ENCODE data around the gene TBC1D1. TPM values are rescaled to one million over a fixed set of nuclear protein-coding genes. Genes with fewer than 3 reads are reported as not detected.

The TBC1D1 gene
- polyA plus RNA-seq, 1 experiment = 50.7 TPM

GRCh38 chr4:38188631-38189101, 297.8 kb downstream of the TBC1D1 start:
- H3K9me3 ChIP-seq (ENCODE audit: control insufficient read depth, insufficient read depth, low read length) = no peaks in the 10 kb centered on the region
- peak overlapping the region; percentile 59 for H3K27ac ChIP-seq (ENCODE audit: low read depth, low read length)
- peaks cover 5% of the 10 kb centered on the region for H3K27me3 ChIP-seq (ENCODE audit: control insufficient read depth, insufficient read depth, low read length)
- CTCF ChIA-PET = interaction anchor here (1.8 kb wide), 1 partner anchor 9 kb away, joined by 5 read pairs; no protein-coding TSS in a partner anchor
- no peak for TF ChIP-seq CTCF (IDR thresholded peaks at IDR 0.05; ENCODE audit: low read depth, low read length)
- DNase-seq (ENCODE audit: low read depth, low spot score) = no peak
- POLR2A ChIA-PET = no interaction called here
- no peak overlapping the region for H3K4me3 ChIP-seq (ENCODE audit: low read depth, low read length)

Other genes with a start within 250 kb of the TBC1D1 start
- gene RELL1, start 204.7 kb upstream of the TBC1D1 start, polyA plus RNA-seq (2011; rRNA removed) = 8.3 and 9.2 TPM in 2 replicates
- gene PGM2, start 64.4 kb upstream of the TBC1D1 start, polyA plus RNA-seq (2011; rRNA removed) = 17.6 and 24.1 TPM in 2 replicates
- gene PTTG2, start 69.3 kb downstream of the TBC1D1 start, polyA plus RNA-seq (2011; rRNA removed) = not detected in 2 replicates

Data from AG04450 (cell line).